HepG2 (cell line): ENCODE measurements around the gene TNFSF9. TPM values are rescaled to one million over a fixed set of nuclear protein-coding genes. Genes with fewer than 3 reads are reported as not detected.

Experiments
- ATAC-seq: fragments of 200-7000 bp; cut with Tn5 transposase; 3 replicates; pipeline ENCODE4 v1.9.1; 2020; ENCODE audit warnings: mild to moderate bottlenecking, moderate library complexity
- BruUV-seq: library from RNA; stranded (reverse); fragments of 400-500 nt; replicated peaks from 2 replicates; lab custom pipeline; 2021; lab: Mats Ljungman, UMichigan
- CTCF ChIA-PET: fragments of 300-600 bp; formaldehyde crosslinking; extraction: SDS; loops from one replicate; lab custom pipeline; 2021; ENCODE audit warnings: low total read pairs, inconsistent platforms, low intra/inter-chr PET ratio; lab: Yijun Ruan, JAX
- POLR2A ChIA-PET: fragments of 350-600 bp; sonication (Branson Sonifier 250); formaldehyde crosslinking; loops from one replicate; lab custom pipeline; 2020; ENCODE audit warnings: antibody characterized with exemption, inconsistent platforms; lab: Yijun Ruan, JAX
- DNase-seq: peaks from one replicate; pipeline ENCODE4 v3.0.0-alpha.2; 2015; ENCODE audit warnings: low spot score
- FAIRE-seq: peaks from 3 replicates; lab custom pipeline; 2011; peaks lifted over from hg19 to GRCh38; lab: Jason Lieb, UNC
- H2AFZ ChIP-seq: one replicate; pipeline ENCODE4 v1.6.1; 2011; ENCODE audit warnings: low read length, inconsistent platforms
- H3K27ac ChIP-seq: fragments of 300-600 bp; 3 replicates; pipeline ENCODE4 v1.8.0; 2011; ENCODE audit warnings: mixed run types, mild to moderate bottlenecking, mixed read lengths, low read length, inconsistent platforms; ENCODE audit not compliant: insufficient read depth; ENCODE audit errors: extremely low read length
- H3K27me3 ChIP-seq, 2 experiments: fragments of 200-600 bp in 1 of 2; 2 replicates in 1 of 2; 3 replicates in 1 of 2; pipeline versions ENCODE4 v1.6.0 to v1.8.0; 2011; ENCODE audit warnings: low read length in 2 of 2, mild to moderate bottlenecking in 2 of 2, moderate library complexity in 2 of 2, inconsistent platforms in 1 of 2; ENCODE audit not compliant: insufficient read depth in 2 of 2, control insufficient read depth in 1 of 2
- H3K36me3 ChIP-seq, 2 experiments: fragments of 200-600 bp in 1 of 2; replicated peaks in 1 of 2; 2 replicates in 1 of 2; 3 replicates in 1 of 2; pipeline versions ENCODE4 v1.5.1 to v1.8.0; 2011; ENCODE audit warnings: low read length in 2 of 2, inconsistent platforms in 1 of 2; ENCODE audit not compliant: insufficient read depth in 2 of 2, control insufficient read depth in 1 of 2
- H3K4me1 ChIP-seq: 2 replicates; pipeline ENCODE4 v1.5.1; 2012; ENCODE audit warnings: low read length, inconsistent platforms; ENCODE audit not compliant: insufficient read depth
- H3K4me2 ChIP-seq: 2 replicates; pipeline ENCODE4 v1.6.0; 2011; ENCODE audit warnings: low read depth, low read length, inconsistent platforms
- H3K4me3 ChIP-seq, 3 experiments: fragments of 200-600 bp in 1 of 3; sonication (generic), shearing (Covaris generic) in 1 of 3; replicated peaks in 1 of 3; 2 replicates each; pipeline ENCODE4 v1.5.1; 2011 to 2016; ENCODE audit warnings: low read length in 3 of 3, inconsistent platforms in 2 of 3, low read depth in 2 of 3, mild to moderate bottlenecking in 2 of 3, control low read depth in 1 of 3, mixed read lengths in 1 of 3; ENCODE audit not compliant: insufficient read depth in 1 of 3
- H3K79me2 ChIP-seq: one replicate; pipeline ENCODE4 v1.6.1; 2011; ENCODE audit warnings: low read length, inconsistent platforms; ENCODE audit not compliant: insufficient read depth
- H3K9ac ChIP-seq: 2 replicates; pipeline ENCODE4 v1.6.0; 2011; ENCODE audit warnings: mild to moderate bottlenecking, low read depth, low read length, inconsistent platforms; ENCODE audit not compliant: insufficient read depth
- H3K9me3 ChIP-seq: 2 replicates; pipeline ENCODE4 v1.5.1; 2012; ENCODE audit warnings: mild to moderate bottlenecking, low read length
- H4K20me1 ChIP-seq: 2 replicates; pipeline ENCODE4 v1.6.0; 2011; ENCODE audit warnings: inconsistent platforms, mild to moderate bottlenecking, low read length, moderate library complexity; ENCODE audit not compliant: insufficient read depth
- MIXL1 ChIP-seq: IDR thresholded peaks from 2 replicates; pipeline ENCODE4 v1.6.1; 2016
- PLRG1 ChIP-seq: fragments of 450-650 bp; conservative IDR thresholded peaks from 2 replicates; pipeline ENCODE4 v1.6.1; 2016
- RELA ChIP-seq: sonication (generic); formaldehyde crosslinking; IDR thresholded peaks from 2 replicates; pipeline ENCODE4 v1.4.0; 2020; ENCODE audit warnings: missing genetic modification reagents
- TP53 ChIP-seq: sonication (generic); formaldehyde crosslinking; conservative IDR thresholded peaks from 2 replicates; pipeline ENCODE4 v1.4.0; 2020; ENCODE audit warnings: missing genetic modification reagents
- U2AF1 ChIP-seq: fragments of 200-400 bp; formaldehyde crosslinking; optimal IDR thresholded peaks from 2 replicates; pipeline ENCODE3; 2017; ENCODE audit warnings: mild to moderate bottlenecking, low read depth, low read length
- ZNF256 ChIP-seq: sonication (generic); formaldehyde crosslinking; conservative IDR thresholded peaks from 2 replicates; pipeline ENCODE4 v1.4.0; 2020; ENCODE audit warnings: missing genetic modification reagents
- WGBS: methylation state at CpG from one replicate; pipeline ENCODE4 v1.1.6; 2017; ENCODE audit warnings: low lambda C conversion rate; 5-methylcytosine and 5-hydroxymethylcytosine counted together
- in situ Hi-C: cut with HindIII; loops from 2 replicates; pipeline ENCODE4 v1.10.0; 2017; ENCODE audit warnings: low pct_unique_long_range_greater_than_20kb; ENCODE audit not compliant: extremely low pct_ligation_motif_present
- intact Hi-C: fragments of 100-400 bp; cut with micrococcal nuclease; formaldehyde crosslinking; loops from one replicate; pipeline ENCODE4 v1.10.0; 2022; ENCODE audit not compliant: unreplicated experiment
- polyA plus RNA-seq, 8 experiments: library from polyadenylated mRNA; depleted of rRNA in 3 of 8; stranded (reverse) in 7 of 8; unstranded in 1 of 8; fragments of >200 nt; fragmentation: Illumina TruSeq in 4 of 8; extraction: Trizol in 4 of 8; gene quantifications; 2 replicates each; pipeline versions ENCODE4 v1.2.1 to v1.2.3, GENCODE V29; 2011 to 2016; ENCODE audit warnings: low read depth in 4 of 8, missing spikeins in 1 of 8, mixed read lengths in 1 of 8; ENCODE audit not compliant: insufficient read depth in 1 of 8
- total RNA-seq, 5 experiments: library from RNA; depleted of rRNA; stranded (reverse); fragments of >200 nt; fragmentation: Illumina TruSeq; extraction: Trizol; gene quantifications; 2 replicates each; pipeline ENCODE4 v1.2.3, GENCODE V29; 2016; ENCODE audit warnings: low read depth in 1 of 5
- TF ChIP-seq, protein P1 (sequence below), 2 experiments: sonication (generic) in 1 of 2; formaldehyde crosslinking in 1 of 2; IDR thresholded peaks; 2 replicates each; pipeline versions ENCODE4 v1.6.1 to v1.9.0; 2014 to 2022; ENCODE audit warnings: antibody characterized with exemption in 1 of 2, borderline replicate concordance in 1 of 2, inconsistent platforms in 1 of 2, low read depth in 1 of 2, missing genetic modification reagents in 1 of 2
- TF ChIP-seq, protein P2 (sequence below): fragments of 450-650 bp; IDR thresholded peaks from 2 replicates; pipeline ENCODE4 v1.6.1; 2017; ENCODE audit warnings: mild to moderate bottlenecking

The TNFSF9 gene
- total and polyA plus RNA-seq, 2 of the 13 experiments (the other 11 are each of a cell fraction or from before 2014, with no cell fraction given) = 1.0 to 1.8 TPM

DNA sequence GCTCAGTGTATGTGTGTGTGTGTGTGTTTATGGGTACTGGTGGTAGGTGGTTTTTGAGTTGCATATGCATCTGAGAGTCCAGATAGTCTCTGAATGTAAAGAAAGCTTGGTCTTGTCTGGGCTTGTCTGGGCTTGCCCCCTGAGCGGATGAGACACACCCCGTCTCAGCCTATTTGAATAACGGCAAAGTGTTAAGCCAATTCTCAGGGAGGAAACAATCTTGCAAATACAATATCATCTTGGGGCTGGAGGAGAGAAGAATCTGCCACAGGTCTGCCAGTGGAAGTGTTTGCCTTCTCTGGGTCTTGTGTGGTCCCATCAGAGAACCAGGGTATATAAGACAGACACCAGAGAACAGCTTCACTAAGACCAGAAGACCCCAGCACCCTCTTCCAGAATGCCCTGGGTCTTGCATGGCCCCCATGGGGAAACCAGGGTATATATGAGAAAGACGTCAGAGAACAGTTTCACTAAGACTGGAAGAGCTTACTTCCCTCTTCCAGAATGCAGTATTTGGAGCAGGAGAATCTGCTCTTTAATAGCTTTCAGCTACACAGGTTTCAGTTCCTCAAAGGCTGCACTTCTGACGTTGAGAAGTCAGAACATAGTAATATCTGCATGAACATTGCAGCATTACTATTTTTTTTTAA is 46.8 kb downstream of the TNFSF9 start:
- Histone ChIP-seq H4K20me1 (no peaks in the 10 kb centered on the region), H3K9ac (no peak overlapping the region), H3K4me2 (no peak overlapping the region), H3K27me3 (peaks cover 0 to 18% of the 10 kb centered on the region in 2 experiments; a peak in 2 of 5 replicates), H3K4me3 (no peak overlapping the region), H3K4me1 (peaks cover 10% of the 10 kb centered on the region; the same call in 1 of the 2 replicates), H3K79me2 (no peaks in the 10 kb centered on the region), H3K36me3 (no peaks in the 10 kb centered on the region), H3K27ac (no peak overlapping the region), H3K9me3 (no peaks in the 10 kb centered on the region), H2AFZ (no peak overlapping the region)
- 51% methylated on average over 5 of the region's 5 CpGs for WGBS
- in situ Hi-C loops = no loop called here
- ATAC-seq (no peak), FAIRE-seq (no peak), DNase-seq (no peak)
- TF ChIP-seq U2AF1 = no peak
- TF ChIP-seq TP53 = peak; percentile 89; the same call in 1 of the 2 replicates
- BruUV-seq = no TSS peak
- intact Hi-C loops = no loop called here
- CTCF ChIA-PET = no interaction called here
- POLR2A ChIA-PET = no interaction called here

GRCh38 chr19:6579450-6580178 is 48.8 kb downstream of the TNFSF9 start:
- Histone ChIP-seq H3K79me2 (no peaks in the 10 kb centered on the region), H3K4me3 (no peak overlapping the region), H3K4me1 (peaks cover 10% of the 10 kb centered on the region; the same call in 1 of the 2 replicates), H3K36me3 (no peaks in the 10 kb centered on the region), H3K9me3 (no peaks in the 10 kb centered on the region), H3K9ac (no peak overlapping the region), H2AFZ (no peak overlapping the region), H3K4me2 (no peak overlapping the region), H3K27ac (no peak overlapping the region), H4K20me1 (no peaks in the 10 kb centered on the region), H3K27me3 (peaks cover 0 to 11% of the 10 kb centered on the region in 2 experiments; a peak in 1 of 5 replicates)
- BruUV-seq = no TSS peak
- in situ Hi-C loops = no loop called here
- CTCF ChIA-PET = no interaction called here
- 48% methylated on average over 7 of the region's 7 CpGs for WGBS
- intact Hi-C loops = no loop called here
- DNase-seq (no peak), ATAC-seq (no peak), FAIRE-seq (no peak)
- POLR2A ChIA-PET = no interaction called here
- TF ChIP-seq RELA (CRISPR knock-in tag) = no peak
- TF ChIP-seq, protein P1, sequence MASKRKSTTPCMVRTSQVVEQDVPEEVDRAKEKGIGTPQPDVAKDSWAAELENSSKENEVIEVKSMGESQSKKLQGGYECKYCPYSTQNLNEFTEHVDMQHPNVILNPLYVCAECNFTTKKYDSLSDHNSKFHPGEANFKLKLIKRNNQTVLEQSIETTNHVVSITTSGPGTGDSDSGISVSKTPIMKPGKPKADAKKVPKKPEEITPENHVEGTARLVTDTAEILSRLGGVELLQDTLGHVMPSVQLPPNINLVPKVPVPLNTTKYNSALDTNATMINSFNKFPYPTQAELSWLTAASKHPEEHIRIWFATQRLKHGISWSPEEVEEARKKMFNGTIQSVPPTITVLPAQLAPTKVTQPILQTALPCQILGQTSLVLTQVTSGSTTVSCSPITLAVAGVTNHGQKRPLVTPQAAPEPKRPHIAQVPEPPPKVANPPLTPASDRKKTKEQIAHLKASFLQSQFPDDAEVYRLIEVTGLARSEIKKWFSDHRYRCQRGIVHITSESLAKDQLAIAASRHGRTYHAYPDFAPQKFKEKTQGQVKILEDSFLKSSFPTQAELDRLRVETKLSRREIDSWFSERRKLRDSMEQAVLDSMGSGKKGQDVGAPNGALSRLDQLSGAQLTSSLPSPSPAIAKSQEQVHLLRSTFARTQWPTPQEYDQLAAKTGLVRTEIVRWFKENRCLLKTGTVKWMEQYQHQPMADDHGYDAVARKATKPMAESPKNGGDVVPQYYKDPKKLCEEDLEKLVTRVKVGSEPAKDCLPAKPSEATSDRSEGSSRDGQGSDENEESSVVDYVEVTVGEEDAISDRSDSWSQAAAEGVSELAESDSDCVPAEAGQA (IDR thresholded peaks at IDR 0.05; ENCODE audit: low read depth) = no peak
- TF ChIP-seq, protein P1 (CRISPR knock-in tag; IDR thresholded peaks at IDR 0.05; ENCODE audit: borderline replicate concordance) = no peak
- TF ChIP-seq PLRG1 = no peak
- no peak for TF ChIP-seq MIXL1 (CRISPR knock-in tag)
- TF ChIP-seq ZNF256 (CRISPR knock-in tag) = no peak
- TF ChIP-seq, protein P2, sequence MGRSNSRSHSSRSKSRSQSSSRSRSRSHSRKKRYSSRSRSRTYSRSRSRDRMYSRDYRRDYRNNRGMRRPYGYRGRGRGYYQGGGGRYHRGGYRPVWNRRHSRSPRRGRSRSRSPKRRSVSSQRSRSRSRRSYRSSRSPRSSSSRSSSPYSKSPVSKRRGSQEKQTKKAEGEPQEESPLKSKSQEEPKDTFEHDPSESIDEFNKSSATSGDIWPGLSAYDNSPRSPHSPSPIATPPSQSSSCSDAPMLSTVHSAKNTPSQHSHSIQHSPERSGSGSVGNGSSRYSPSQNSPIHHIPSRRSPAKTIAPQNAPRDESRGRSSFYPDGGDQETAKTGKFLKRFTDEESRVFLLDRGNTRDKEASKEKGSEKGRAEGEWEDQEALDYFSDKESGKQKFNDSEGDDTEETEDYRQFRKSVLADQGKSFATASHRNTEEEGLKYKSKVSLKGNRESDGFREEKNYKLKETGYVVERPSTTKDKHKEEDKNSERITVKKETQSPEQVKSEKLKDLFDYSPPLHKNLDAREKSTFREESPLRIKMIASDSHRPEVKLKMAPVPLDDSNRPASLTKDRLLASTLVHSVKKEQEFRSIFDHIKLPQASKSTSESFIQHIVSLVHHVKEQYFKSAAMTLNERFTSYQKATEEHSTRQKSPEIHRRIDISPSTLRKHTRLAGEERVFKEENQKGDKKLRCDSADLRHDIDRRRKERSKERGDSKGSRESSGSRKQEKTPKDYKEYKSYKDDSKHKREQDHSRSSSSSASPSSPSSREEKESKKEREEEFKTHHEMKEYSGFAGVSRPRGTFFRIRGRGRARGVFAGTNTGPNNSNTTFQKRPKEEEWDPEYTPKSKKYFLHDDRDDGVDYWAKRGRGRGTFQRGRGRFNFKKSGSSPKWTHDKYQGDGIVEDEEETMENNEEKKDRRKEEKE = no peak
